Smooth muscle cell (in vitro differentiated cells): ENCODE results near the gene ADAMTS3. TPM values are rescaled to one million over a fixed set of nuclear protein-coding genes. Genes with fewer than 3 reads are reported as not detected.

Experiments used
- DNase-seq: peaks from one replicate; lab custom pipeline; 2025; ENCODE audit not compliant: unreplicated experiment; lab: John Stamatoyannopoulos, UW
- H2AFZ ChIP-seq: fragments of 200-600 bp; sonication (generic); 2 replicates; pipeline ENCODE4 v1.6.0; 2016; ENCODE audit warnings: antibody characterized with exemption, low read depth, mild to moderate bottlenecking
- H3F3A ChIP-seq: fragments of 200-600 bp; sonication (generic); 2 replicates; pipeline ENCODE4 v1.6.0; 2017; ENCODE audit warnings: antibody characterized with exemption, low read depth
- H3K27ac ChIP-seq: fragments of 200-600 bp; sonication (generic); 2 replicates; pipeline ENCODE4 v1.5.1; 2016; ENCODE audit warnings: low read depth, mild to moderate bottlenecking
- H3K27me3 ChIP-seq: fragments of 200-600 bp; sonication (generic); 2 replicates; pipeline ENCODE4 v1.6.1; 2016; ENCODE audit warnings: low read depth, mild to moderate bottlenecking
- H3K36me3 ChIP-seq: fragments of 200-600 bp; sonication (generic); 2 replicates; pipeline ENCODE4 v1.5.1; 2016; ENCODE audit warnings: low read depth
- H3K4me1 ChIP-seq: fragments of 200-600 bp; sonication (generic); 2 replicates; pipeline ENCODE4 v1.5.1; 2016; ENCODE audit warnings: low read depth
- H3K4me2 ChIP-seq: fragments of 200-600 bp; sonication (generic); 2 replicates; pipeline ENCODE4 v1.6.0; 2016; ENCODE audit warnings: mild to moderate bottlenecking
- H3K4me3 ChIP-seq: fragments of 200-600 bp; sonication (generic); 2 replicates; pipeline ENCODE4 v1.5.1; 2016; ENCODE audit warnings: mild to moderate bottlenecking
- H3K79me2 ChIP-seq: fragments of 200-600 bp; sonication (generic); 2 replicates; pipeline ENCODE4 v1.6.0; 2016; ENCODE audit warnings: low read depth, mild to moderate bottlenecking
- H3K9ac ChIP-seq: fragments of 200-600 bp; sonication (generic); 2 replicates; pipeline ENCODE4 v1.6.0; 2016; ENCODE audit warnings: low read depth
- H3K9me3 ChIP-seq: fragments of 200-600 bp; sonication (generic); replicated peaks from 2 replicates; pipeline ENCODE4 v1.5.1; 2016; ENCODE audit warnings: low read depth
- H4K20me1 ChIP-seq: fragments of 200-600 bp; sonication (generic); 2 replicates; pipeline ENCODE4 v1.6.0; 2016; ENCODE audit warnings: low read depth
- WGBS: methylation state at CpG from one replicate; pipeline ENCODE4 v1.1.7; 2016; ENCODE audit warnings: low lambda C conversion rate; 5-methylcytosine and 5-hydroxymethylcytosine counted together
- polyA plus RNA-seq: library from polyadenylated mRNA; unstranded; fragments of >200 nt; fragmentation: Nextera tagmentation; extraction: Ambion mirVana; gene quantifications from 2 replicates; pipeline ENCODE4 v1.2.1, GENCODE V29; 2016
- total RNA-seq: library from RNA; depleted of rRNA; stranded (reverse); fragments of >200 nt; gene quantifications from 2 replicates; pipeline ENCODE4 v1.2.3, GENCODE V29; 2014
- TF ChIP-seq, protein P1 (sequence below): fragments of 200-600 bp; sonication (generic); IDR thresholded peaks from 2 replicates; pipeline ENCODE4 v1.5.1; 2017; ENCODE audit warnings: borderline replicate concordance, mild to moderate bottlenecking, antibody characterized with exemption; ENCODE audit not compliant: insufficient read depth, poor library complexity, severe bottlenecking

The ADAMTS3 gene
- total and polyA plus RNA-seq, 2 experiments from 2014 or later = 0.15 to 2.2 TPM

DNA sequence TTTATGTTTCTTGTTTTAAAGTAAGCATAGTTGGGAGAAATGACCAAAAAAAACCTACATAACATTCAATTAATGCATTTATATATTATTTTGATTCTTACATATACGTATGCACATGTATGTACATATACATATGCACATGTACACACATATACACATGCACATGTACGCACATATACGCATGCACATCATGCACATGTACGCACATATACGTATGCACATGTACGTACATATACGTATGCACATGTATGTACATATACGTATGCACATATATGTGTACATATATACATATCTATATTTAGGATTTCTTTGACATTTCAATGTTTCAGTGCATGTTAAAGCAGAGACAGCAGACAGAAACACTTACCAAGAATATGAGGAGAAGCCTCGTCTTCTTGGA, 263.4 kb downstream of the ADAMTS3 start:
- H3K4me2 ChIP-seq = no peak overlapping the region
- no peaks in the 10 kb centered on the region for H3K9me3 ChIP-seq
- H3K9ac ChIP-seq = no peak overlapping the region
- H3F3A ChIP-seq = no peaks in the 10 kb centered on the region
- H3K36me3 ChIP-seq = no peaks in the 10 kb centered on the region
- WGBS = 97% methylated on average over 9 of the region's 9 CpGs
- no peaks in the 10 kb centered on the region for H3K27me3 ChIP-seq
- TF ChIP-seq, protein P1, sequence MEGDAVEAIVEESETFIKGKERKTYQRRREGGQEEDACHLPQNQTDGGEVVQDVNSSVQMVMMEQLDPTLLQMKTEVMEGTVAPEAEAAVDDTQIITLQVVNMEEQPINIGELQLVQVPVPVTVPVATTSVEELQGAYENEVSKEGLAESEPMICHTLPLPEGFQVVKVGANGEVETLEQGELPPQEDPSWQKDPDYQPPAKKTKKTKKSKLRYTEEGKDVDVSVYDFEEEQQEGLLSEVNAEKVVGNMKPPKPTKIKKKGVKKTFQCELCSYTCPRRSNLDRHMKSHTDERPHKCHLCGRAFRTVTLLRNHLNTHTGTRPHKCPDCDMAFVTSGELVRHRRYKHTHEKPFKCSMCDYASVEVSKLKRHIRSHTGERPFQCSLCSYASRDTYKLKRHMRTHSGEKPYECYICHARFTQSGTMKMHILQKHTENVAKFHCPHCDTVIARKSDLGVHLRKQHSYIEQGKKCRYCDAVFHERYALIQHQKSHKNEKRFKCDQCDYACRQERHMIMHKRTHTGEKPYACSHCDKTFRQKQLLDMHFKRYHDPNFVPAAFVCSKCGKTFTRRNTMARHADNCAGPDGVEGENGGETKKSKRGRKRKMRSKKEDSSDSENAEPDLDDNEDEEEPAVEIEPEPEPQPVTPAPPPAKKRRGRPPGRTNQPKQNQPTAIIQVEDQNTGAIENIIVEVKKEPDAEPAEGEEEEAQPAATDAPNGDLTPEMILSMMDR = no peak
- no peaks in the 10 kb centered on the region for H4K20me1 ChIP-seq
- no peaks in the 10 kb centered on the region for H3K4me1 ChIP-seq
- DNase-seq = no peak
- H3K4me3 ChIP-seq = no peak overlapping the region
- H3K27ac ChIP-seq = no peak overlapping the region
- H3K79me2 ChIP-seq = no peaks in the 10 kb centered on the region
- H2AFZ ChIP-seq = no peak overlapping the region

DNA sequence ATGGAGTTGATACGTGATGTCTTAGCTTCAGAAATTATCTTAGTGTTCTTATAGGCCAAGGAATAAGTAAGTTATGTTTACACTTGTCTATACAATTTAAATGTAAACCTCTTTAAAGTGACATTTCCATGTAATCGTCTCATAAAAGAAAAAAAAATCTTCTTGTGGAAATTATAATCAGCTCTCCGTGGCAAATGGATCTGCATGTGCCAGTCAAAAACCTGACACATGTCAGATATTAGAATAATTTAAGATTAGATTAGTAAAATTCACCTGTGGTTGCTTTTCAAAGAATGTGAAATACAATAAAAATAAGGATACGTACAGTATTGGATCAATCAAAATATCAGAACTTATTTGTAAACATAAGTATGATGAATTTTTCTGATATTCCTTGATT, 263.9 kb downstream of the ADAMTS3 start:
- H3K4me1 ChIP-seq = no peaks in the 10 kb centered on the region
- no peak overlapping the region for H3K9ac ChIP-seq
- H3K4me3 ChIP-seq = no peak overlapping the region
- no peaks in the 10 kb centered on the region for H3F3A ChIP-seq
- H2AFZ ChIP-seq = no peak overlapping the region
- H3K4me2 ChIP-seq = no peak overlapping the region
- WGBS = 92% methylated on average over 4 of the region's 4 CpGs
- no peaks in the 10 kb centered on the region for H4K20me1 ChIP-seq
- no peak for DNase-seq
- TF ChIP-seq, protein P1 = no peak
- no peaks in the 10 kb centered on the region for H3K27me3 ChIP-seq
- H3K27ac ChIP-seq = no peak overlapping the region
- no peaks in the 10 kb centered on the region for H3K36me3 ChIP-seq
- H3K9me3 ChIP-seq = no peaks in the 10 kb centered on the region
- H3K79me2 ChIP-seq = no peaks in the 10 kb centered on the region

DNA sequence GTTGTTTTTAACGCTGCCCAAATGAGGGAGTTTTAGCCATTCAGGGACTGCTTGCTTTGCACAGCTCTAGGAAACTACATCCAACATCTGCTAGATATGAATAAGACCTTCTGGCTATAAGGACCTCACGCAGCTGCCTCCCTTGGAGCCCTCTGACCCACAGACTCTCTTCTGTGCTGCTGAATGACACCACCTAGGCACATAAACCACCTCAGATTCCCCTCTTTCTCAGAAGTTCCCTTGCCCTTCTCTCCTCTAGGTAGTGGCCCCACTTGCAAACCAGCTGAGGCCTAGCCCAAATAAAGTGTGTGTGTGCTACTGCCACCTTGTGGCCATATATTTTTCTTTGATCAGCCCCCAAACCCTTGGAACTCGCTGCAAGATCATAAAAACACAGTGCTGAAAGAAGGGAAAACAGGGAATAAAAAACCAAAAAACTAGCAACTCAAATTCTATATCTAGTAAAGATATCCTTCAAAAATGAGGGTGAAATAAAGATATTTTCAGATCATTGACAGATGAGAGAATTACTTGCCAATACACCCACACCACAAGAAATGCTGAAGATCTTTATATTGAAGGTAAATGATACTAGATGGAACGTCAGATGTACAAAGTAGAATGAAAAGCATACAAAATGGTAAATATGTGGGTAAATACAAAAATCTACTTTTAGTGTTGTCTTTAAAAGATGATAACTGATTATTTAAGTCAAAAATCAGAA, 265.9 kb downstream of the ADAMTS3 start:
- H3K9me3 ChIP-seq = no peaks in the 10 kb centered on the region
- no peaks in the 10 kb centered on the region for H3F3A ChIP-seq
- no peaks in the 10 kb centered on the region for H3K27me3 ChIP-seq
- H3K36me3 ChIP-seq = no peaks in the 10 kb centered on the region
- H3K4me2 ChIP-seq = no peak overlapping the region
- WGBS = 75% methylated on average over 4 of the region's 4 CpGs
- no peaks in the 10 kb centered on the region for H3K79me2 ChIP-seq
- DNase-seq = no peak
- H3K27ac ChIP-seq = no peak overlapping the region
- no peak overlapping the region for H3K4me3 ChIP-seq
- H2AFZ ChIP-seq = no peak overlapping the region
- H3K4me1 ChIP-seq = no peaks in the 10 kb centered on the region
- TF ChIP-seq, protein P1 = peak; percentile 76
- H3K9ac ChIP-seq = no peak overlapping the region
- H4K20me1 ChIP-seq = no peaks in the 10 kb centered on the region

DNA sequence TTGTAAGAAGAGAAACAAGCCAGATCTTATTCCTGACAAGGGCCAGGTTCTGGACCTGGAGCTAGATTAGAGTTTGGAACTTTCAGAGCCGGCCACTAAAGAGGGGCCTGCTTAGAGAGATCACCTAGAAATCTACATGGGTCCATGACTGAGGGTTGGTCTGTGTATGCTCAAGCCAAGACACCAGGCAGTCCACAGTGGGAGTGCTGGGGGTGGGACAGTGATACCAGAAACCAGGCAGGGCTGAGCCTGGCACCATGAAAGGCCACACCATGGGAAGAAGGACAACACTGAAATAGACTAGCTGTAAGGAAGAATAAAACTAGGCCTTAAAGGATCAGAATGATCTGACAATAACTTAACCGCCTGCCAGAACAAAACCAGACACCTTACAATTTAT, 267.3 kb downstream of the ADAMTS3 start:
- H2AFZ ChIP-seq = no peak overlapping the region
- TF ChIP-seq, protein P1 = no peak
- H3K27me3 ChIP-seq = no peaks in the 10 kb centered on the region
- no peak overlapping the region for H3K4me3 ChIP-seq
- no peaks in the 10 kb centered on the region for H3K36me3 ChIP-seq
- H3F3A ChIP-seq = no peaks in the 10 kb centered on the region
- no peak overlapping the region for H3K9ac ChIP-seq
- no peak for DNase-seq
- H3K4me1 ChIP-seq = no peaks in the 10 kb centered on the region
- no peaks in the 10 kb centered on the region for H3K9me3 ChIP-seq
- no peak overlapping the region for H3K27ac ChIP-seq
- WGBS = 91% methylated on average over 2 of the region's 2 CpGs
- H4K20me1 ChIP-seq = no peaks in the 10 kb centered on the region
- no peaks in the 10 kb centered on the region for H3K79me2 ChIP-seq
- no peak overlapping the region for H3K4me2 ChIP-seq
